Ovary (tissue), 3 donors: ENCODE measurements around the gene C6orf132.

ENCODE experiments used
- EP300 ChIP-seq: sonication (generic); formaldehyde crosslinking; IDR thresholded peaks from one replicate; pipeline ENCODE4 v1.6.1; 2017; ENCODE audit warnings: antibody characterized with exemption
- POLR2A ChIP-seq: fragments of 450-650 bp; IDR thresholded peaks from one replicate; pipeline ENCODE4 v1.6.1; 2017; ENCODE audit warnings: antibody characterized with exemption, mild to moderate bottlenecking, moderate library complexity
- TF ChIP-seq, protein P1 (sequence below), 3 donors: fragments of 450-650 bp in 2 of 3; fragments of 200-600 bp in 1 of 3; IDR thresholded peaks; one replicate each; pipeline versions ENCODE4 v1.5.1 to v1.8.0; 2016 to 2022; ENCODE audit warnings: antibody characterized with exemption in 3 of 3, mild to moderate bottlenecking in 1 of 3
- donor health status: DM: no; HTN: no; CAD: no.

- TF ChIP-seq, protein P1, sequence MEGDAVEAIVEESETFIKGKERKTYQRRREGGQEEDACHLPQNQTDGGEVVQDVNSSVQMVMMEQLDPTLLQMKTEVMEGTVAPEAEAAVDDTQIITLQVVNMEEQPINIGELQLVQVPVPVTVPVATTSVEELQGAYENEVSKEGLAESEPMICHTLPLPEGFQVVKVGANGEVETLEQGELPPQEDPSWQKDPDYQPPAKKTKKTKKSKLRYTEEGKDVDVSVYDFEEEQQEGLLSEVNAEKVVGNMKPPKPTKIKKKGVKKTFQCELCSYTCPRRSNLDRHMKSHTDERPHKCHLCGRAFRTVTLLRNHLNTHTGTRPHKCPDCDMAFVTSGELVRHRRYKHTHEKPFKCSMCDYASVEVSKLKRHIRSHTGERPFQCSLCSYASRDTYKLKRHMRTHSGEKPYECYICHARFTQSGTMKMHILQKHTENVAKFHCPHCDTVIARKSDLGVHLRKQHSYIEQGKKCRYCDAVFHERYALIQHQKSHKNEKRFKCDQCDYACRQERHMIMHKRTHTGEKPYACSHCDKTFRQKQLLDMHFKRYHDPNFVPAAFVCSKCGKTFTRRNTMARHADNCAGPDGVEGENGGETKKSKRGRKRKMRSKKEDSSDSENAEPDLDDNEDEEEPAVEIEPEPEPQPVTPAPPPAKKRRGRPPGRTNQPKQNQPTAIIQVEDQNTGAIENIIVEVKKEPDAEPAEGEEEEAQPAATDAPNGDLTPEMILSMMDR (IDR thresholded peaks at IDR 0.05) = no peak
- TF ChIP-seq POLR2A = no peak
- no peak for TF ChIP-seq EP300
Observed at GRCh38 chr6:42118162-42119001, 24.0 kb downstream of the C6orf132 start.
